GM12878 (cell line): ENCODE results near the gene MCFD2. TPM values are rescaled to one million over a fixed set of nuclear protein-coding genes. Genes with fewer than 3 reads are reported as not detected.
A peak's percentile ranks its signal among the peaks of the same experiment; 100 is the strongest.

Experiments
- ATAC-seq: fragments of 200-7000 bp; cut with Tn5 transposase; 3 replicates; pipeline ENCODE4 v1.9.1; 2020; ENCODE audit warnings: mild to moderate bottlenecking, moderate library complexity
- Bru-seq: library from RNA; stranded (reverse); fragments of 400-500 nt; gene quantifications from one replicate; lab custom pipeline; 2021; lab: Mats Ljungman, UMichigan
- BruChase-seq, 2 experiments: library from RNA; stranded (reverse); fragments of 400-500 nt; gene quantifications; one replicate each; lab custom pipeline; 2021; lab: Mats Ljungman, UMichigan
- BruUV-seq: library from RNA; stranded (reverse); fragments of 400-500 nt; replicated peaks from 2 replicates; lab custom pipeline; 2021; lab: Mats Ljungman, UMichigan
- CTCF ChIA-PET: fragments of 300-600 bp; sonication (Branson Sonifier 250); formaldehyde crosslinking; extraction: SDS; loops from one replicate; lab custom pipeline; 2021; ENCODE audit warnings: inconsistent platforms; lab: Yijun Ruan, JAX
- POLR2A ChIA-PET: fragments of 350-600 bp; formaldehyde crosslinking; extraction: SDS; loops from one replicate; lab custom pipeline; 2021; ENCODE audit warnings: inconsistent platforms; lab: Charles Lee
- RAD21 ChIA-PET: fragments of 300-600 bp; sonication (Branson Sonifier 250); formaldehyde crosslinking; loops from one replicate; lab custom pipeline; 2023; ENCODE audit warnings: antibody characterized with exemption; ENCODE audit not compliant: unreplicated experiment; lab: Charles Lee
- SMC1A ChIA-PET: fragments of 300-600 bp; sonication (Branson Sonifier 250); formaldehyde crosslinking; loops from one replicate; lab custom pipeline; 2023; ENCODE audit not compliant: unreplicated experiment, uncharacterized antibody; lab: Charles Lee
- DNase-seq: peaks from one replicate; pipeline ENCODE4 v3.0.0-alpha.2; 2011; ENCODE audit warnings: low read depth, low spot score
- FAIRE-seq: peaks from 3 replicates; lab custom pipeline; 2011; peaks lifted over from hg19 to GRCh38; lab: Jason Lieb, UNC
- H2AFZ ChIP-seq: 2 replicates; pipeline ENCODE4 v1.6.0; 2011; ENCODE audit warnings: low read depth, low read length, control low read depth; ENCODE audit not compliant: control insufficient read depth
- H3K27ac ChIP-seq: 2 replicates; pipeline ENCODE4 v1.5.1; 2011; ENCODE audit warnings: control low read depth; ENCODE audit not compliant: control insufficient read depth, insufficient read depth
- H3K27me3 ChIP-seq, 2 experiments: replicated peaks in 1 of 2; 2 replicates each; pipeline versions ENCODE4 v1.6.0 to v1.6.1; 2011; ENCODE audit warnings: low read length in 1 of 2; ENCODE audit not compliant: control insufficient read depth in 2 of 2, insufficient read depth in 2 of 2
- H3K36me3 ChIP-seq, 2 experiments: 2 replicates each; pipeline ENCODE4 v1.5.1; 2011; ENCODE audit warnings: low read length in 1 of 2; ENCODE audit not compliant: control insufficient read depth in 2 of 2, insufficient read depth in 2 of 2
- H3K4me1 ChIP-seq: 2 replicates; pipeline ENCODE4 v1.6.1; 2011; ENCODE audit warnings: mild to moderate bottlenecking, low read length, moderate library complexity, mixed read lengths; ENCODE audit not compliant: control insufficient read depth, insufficient read depth
- H3K4me2 ChIP-seq: 2 replicates; pipeline ENCODE4 v1.6.0; 2011; ENCODE audit warnings: control low read depth; ENCODE audit not compliant: control insufficient read depth, insufficient read depth
- H3K4me3 ChIP-seq: fragments of 200-600 bp; sonication (generic); 2 replicates; pipeline ENCODE4 v1.5.1; 2016
- H3K79me2 ChIP-seq: 2 replicates; pipeline ENCODE4 v1.6.0; 2011; ENCODE audit warnings: low read length; ENCODE audit not compliant: control insufficient read depth, insufficient read depth
- H3K9ac ChIP-seq: 2 replicates; pipeline ENCODE4 v1.8.0; 2011; ENCODE audit warnings: low read length, control low read depth, mixed read lengths; ENCODE audit not compliant: control insufficient read depth, insufficient read depth
- H3K9me3 ChIP-seq: replicated peaks from 3 replicates; pipeline ENCODE4 v1.5.1; 2011; ENCODE audit warnings: mild to moderate bottlenecking, low read length; ENCODE audit not compliant: control insufficient read depth, insufficient read depth
- H4K20me1 ChIP-seq: 2 replicates; pipeline ENCODE4 v1.6.0; 2011; ENCODE audit not compliant: control insufficient read depth, insufficient read depth
- ATF7 ChIP-seq: fragments of 450-650 bp; IDR thresholded peaks from 2 replicates; pipeline ENCODE4 v1.6.1; 2016; ENCODE audit warnings: low read depth, mild to moderate bottlenecking
- CBFB ChIP-seq: IDR thresholded peaks from 2 replicates; pipeline ENCODE4 v1.6.1; 2016; ENCODE audit warnings: antibody characterized with exemption, low read depth
- EP300 ChIP-seq, 2 experiments: fragments of 150-350 bp in 1 of 2; IDR thresholded peaks; 2 replicates each; pipeline ENCODE4 v1.6.1; 2011 to 2012; ENCODE audit warnings: low read depth in 2 of 2, low read length in 2 of 2, borderline replicate concordance in 1 of 2, improper control_type of control experiment in 1 of 2, inconsistent platforms in 1 of 2; ENCODE audit not compliant: control insufficient read depth in 1 of 2
- GATAD2B ChIP-seq: fragments of 450-650 bp; conservative IDR thresholded peaks from 2 replicates; pipeline ENCODE4 v1.6.1; 2017; ENCODE audit warnings: low read depth, mild to moderate bottlenecking, moderate library complexity
- HCFC1 ChIP-seq: fragments of 150-350 bp; IDR thresholded peaks from 2 replicates; pipeline ENCODE4 v1.6.1; 2014; ENCODE audit warnings: low read length
- KDM1A ChIP-seq: fragments of 200-600 bp; sonication (generic); IDR thresholded peaks from 2 replicates; pipeline ENCODE4 v1.6.1; 2016; ENCODE audit warnings: borderline replicate concordance
- NFYB ChIP-seq: IDR thresholded peaks from 2 replicates; pipeline ENCODE4 v1.6.1; 2011; ENCODE audit warnings: low read depth, mild to moderate bottlenecking, low read length, improper control_type of control experiment, moderate library complexity; ENCODE audit not compliant: insufficient read depth
- PML ChIP-seq: IDR thresholded peaks from 2 replicates; pipeline ENCODE4 v1.6.1; 2012; ENCODE audit warnings: low read length, inconsistent platforms
- POLR2A ChIP-seq: IDR thresholded peaks from 2 replicates; pipeline ENCODE4 v1.6.1; 2011; ENCODE audit warnings: low read depth, mild to moderate bottlenecking, low read length
- RELB ChIP-seq: fragments of 450-650 bp; IDR thresholded peaks from 2 replicates; pipeline ENCODE4 v1.6.1; 2017; ENCODE audit warnings: low read depth, mild to moderate bottlenecking, moderate library complexity
- USF1 ChIP-seq: IDR thresholded peaks from 2 replicates; pipeline ENCODE4 v1.6.1; 2011; ENCODE audit warnings: borderline replicate concordance, low read depth, mild to moderate bottlenecking, moderate library complexity, mixed read lengths, low read length; ENCODE audit not compliant: insufficient read depth; ENCODE audit errors: extremely low read length
- ZNF217 ChIP-seq: fragments of 450-650 bp; IDR thresholded peaks from 2 replicates; pipeline ENCODE4 v1.6.1; 2017; ENCODE audit warnings: antibody characterized with exemption, mild to moderate bottlenecking
- ZNF274 ChIP-seq: IDR thresholded peaks from one replicate; pipeline ENCODE4 v1.8.0; 2011; ENCODE audit not compliant: insufficient read length, insufficient read depth
- whole genome bisulfite sequencing: methylation state at CpG from one replicate; pipeline ENCODE4 v1.1.6; 2016; ENCODE audit warnings: low lambda C conversion rate; ENCODE audit not compliant: insufficient replicate concordance, insufficient coverage; ENCODE audit errors: missing lambda C conversion rate; 5-methylcytosine and 5-hydroxymethylcytosine counted together
- in situ Hi-C: fragments of 300-500 bp; cut with MboI; formaldehyde crosslinking; loops from 9 replicates; pipeline ENCODE4 v1.14.3; 2018; ENCODE audit warnings: mixed read lengths
- intact Hi-C: fragments of 100-400 bp; cut with micrococcal nuclease; formaldehyde crosslinking; loops from one replicate; pipeline ENCODE4 v1.14.2; 2022; ENCODE audit not compliant: unreplicated experiment
- long read RNA-seq, 2 experiments: library from polyadenylated mRNA; unstranded; transcript quantifications; one replicate each; pipeline ENCODE4 v2.0.0, GENCODE V29; 2019 to 2020
- polyA minus RNA-seq, 3 experiments: library from RNA; depleted of rRNA, polyadenylated mRNA; stranded (reverse); fragments of >200 nt; gene quantifications; 2 replicates each; pipeline ENCODE4 v1.2.3, GENCODE V29; 2011
- polyA plus RNA-seq, 11 experiments: library from polyadenylated mRNA; depleted of rRNA in 4 of 11; unstranded in 6 of 11; stranded (reverse) in 5 of 11; fragments of >200 nt; fragmentation: Nextera tagmentation in 4 of 11; fragmentation: Illumina TruSeq in 1 of 11; extraction: Ambion mirVana in 4 of 11; extraction: Trizol in 1 of 11; gene quantifications; 1 replicate in 1 of 11; 2 replicates in 10 of 11; pipeline versions ENCODE4 v1.2.1 to v1.2.3, GENCODE V29; 2011 to 2016; ENCODE audit warnings: inconsistent platforms in 2 of 11, missing spikeins in 2 of 11, low read depth in 1 of 11
- total RNA-seq, 4 experiments: library from RNA; depleted of rRNA in 3 of 4; stranded (reverse); fragments of >200 nt in 3 of 4; fragmentation: Illumina TruSeq in 1 of 4; extraction: Trizol in 1 of 4; gene quantifications; 2 replicates each; pipeline versions ENCODE4 v1.2.1 to v1.2.3, GENCODE V29; 2013 to 2021
- TF ChIP-seq, protein P1 (sequence below): fragments of 450-650 bp; conservative IDR thresholded peaks from 2 replicates; pipeline ENCODE4 v1.6.1; 2017; ENCODE audit warnings: mild to moderate bottlenecking, moderate library complexity

MCFD2 gene
- total RNA-seq (2013; cell fraction: nucleolus; rRNA removed), result 47.7 and 66.1 TPM in 2 replicates
- total RNA-seq (2014; rRNA removed) (37.1 and 39.6 TPM in 2 replicates), total RNA-seq (2014; rRNA removed; fragmentation: Illumina TruSeq; extraction: Trizol) (40.2 and 40.9 TPM in 2 replicates), total RNA-seq (2021) (41.7 and 43.5 TPM in 2 replicates), polyA plus RNA-seq (2011; rRNA removed) (57.3 and 86.6 TPM in 2 replicates), polyA plus RNA-seq (2014; fragmentation: Illumina TruSeq; extraction: Trizol) (40.3 and 43.2 TPM in 2 replicates), polyA plus RNA-seq (2014; fragmentation: Nextera tagmentation; extraction: Ambion mirVana) (10 to 100 TPM; 35.8 to 40.7 TPM), polyA plus RNA-seq (2014; rRNA removed) (32.4 and 35.5 TPM in 2 replicates), polyA plus RNA-seq (2016; fragmentation: Nextera tagmentation; extraction: Ambion mirVana) (10 to 100 TPM; 35.0 to 40.4 TPM), polyA minus RNA-seq (2011; rRNA and poly(A)+ RNA removed) (52.5 and 69.2 TPM in 2 replicates), Bru-seq, nascent RNA (percentile 64 among the genes with signal in this experiment), BruChase-seq, experiment 1, labeled RNA remaining after a 6-hour chase (percentile 81 among the genes with signal in this experiment), BruChase-seq, experiment 2, labeled RNA remaining after a 2-hour chase (percentile 78 among the genes with signal in this experiment)
- polyA plus RNA-seq (2011; ENCODE audit: low read depth), result 16.7 TPM
- polyA plus RNA-seq (2011; cell fraction: cytosol; rRNA removed), result 32.0 and 38.7 TPM in 2 replicates
- polyA plus RNA-seq (2011; cell fraction: nucleus; rRNA removed), result 23.7 and 25.7 TPM in 2 replicates
- polyA plus RNA-seq (2012), result 26.4 and 27.5 TPM in 2 replicates
- polyA minus RNA-seq (2011; cell fraction: cytosol; rRNA and poly(A)+ RNA removed), result 17.8 and 19.9 TPM in 2 replicates
- 14.3 and 24.3 TPM in 2 replicates for polyA minus RNA-seq (2011; cell fraction: nucleus; rRNA and poly(A)+ RNA removed)
- long read RNA-seq, experiment 1, full-length matches to known transcripts, result 7 of 10 reads
- long read RNA-seq, experiment 1, partial matches to known transcripts, result 1 of 10 reads
- long read RNA-seq, experiment 1, other reads (novel, unspliced or antisense), result 2 of 10 reads
- long read RNA-seq, experiment 2, full-length matches to known transcripts, result 14 of 57 reads
- long read RNA-seq, experiment 2, partial matches to known transcripts, result 0 of 57 reads
- long read RNA-seq, experiment 2, other reads (novel, unspliced or antisense), result 43 of 57 reads

- CTCF ChIA-PET, result interaction anchor here (1.0 to 3.6 kb wide), 5 partner anchors 26 to 408 kb away, joined by 3 to 11 read pairs (median 6); no protein-coding TSS in a partner anchor
- H3K4me1 ChIP-seq, result peaks cover 16% of the 10 kb centered on the region
- intact Hi-C loops (loop anchor here (1.0 kb wide), 1 partner anchor 68 kb away; no protein-coding TSS in a partner anchor), in situ Hi-C loops (loop anchor here (5.0 kb wide), 1 partner anchor 397 kb away; no protein-coding TSS in a partner anchor)
- SMC1A ChIA-PET, result no interaction called here
- 3% methylated on average over 34 of the region's 38 CpGs for WGBS
- POLR2A ChIA-PET, result interaction anchor here (0.8 to 1.7 kb wide), 3 partner anchors 33 to 68 kb away, joined by 3 to 9 read pairs (median 3); no protein-coding TSS in a partner anchor
- H3K4me2 ChIP-seq, result peak within 1 kb of the TSS; percentile 93
- peak; percentile 22; the same call in 2 of the 3 replicates for ATAC-seq
- H3K79me2 ChIP-seq, result peaks cover 18% of the 10 kb centered on the region
- 0 out of 2 replicates have a peak, but pooled peaks cover 2% of the 10 kb centered on the region for H4K20me1 ChIP-seq
- no peak for FAIRE-seq
- RAD21 ChIA-PET, result interaction anchor here (1.5 kb wide), 1 partner anchor 408 kb away, joined by 6 read pairs; no protein-coding TSS in a partner anchor
- H3K9me3 ChIP-seq, result no peaks in the 10 kb centered on the region
- H3K27me3 ChIP-seq, result no peaks in the 10 kb centered on the region
- TSS peak; percentile 71 for BruUV-seq
- peak within 1 kb of the TSS; percentile 67 for H3K9ac ChIP-seq
- H3K36me3 ChIP-seq, result 0 out of 4 replicates have a peak, but pooled peaks cover 0 to 3% of the 10 kb centered on the region in 2 experiments
- no peak for DNase-seq
- peak within 1 kb of the TSS; percentile 98 for H2AFZ ChIP-seq
- peak within 1 kb of the TSS; percentile 84 for H3K4me3 ChIP-seq
- peak within 1 kb of the TSS; percentile 64 for H3K27ac ChIP-seq
- no peak for TF ChIP-seq ZNF217
- no peak for TF ChIP-seq RELB
- no peak for TF ChIP-seq NFYB
- no peak for TF ChIP-seq KDM1A
- TF ChIP-seq EP300 (IDR thresholded peaks at IDR 0.05; ENCODE audit: borderline replicate concordance in 1 of 2, control insufficient read depth in 1 of 2, low read depth in 2 of 2, low read length in 2 of 2), result no peak
- TF ChIP-seq HCFC1, result no peak
- no peak; the same call in 1 of the 2 replicates for TF ChIP-seq GATAD2B
- no peak for TF ChIP-seq ATF7
- TF ChIP-seq PML, result no peak
- TF ChIP-seq, protein P1, sequence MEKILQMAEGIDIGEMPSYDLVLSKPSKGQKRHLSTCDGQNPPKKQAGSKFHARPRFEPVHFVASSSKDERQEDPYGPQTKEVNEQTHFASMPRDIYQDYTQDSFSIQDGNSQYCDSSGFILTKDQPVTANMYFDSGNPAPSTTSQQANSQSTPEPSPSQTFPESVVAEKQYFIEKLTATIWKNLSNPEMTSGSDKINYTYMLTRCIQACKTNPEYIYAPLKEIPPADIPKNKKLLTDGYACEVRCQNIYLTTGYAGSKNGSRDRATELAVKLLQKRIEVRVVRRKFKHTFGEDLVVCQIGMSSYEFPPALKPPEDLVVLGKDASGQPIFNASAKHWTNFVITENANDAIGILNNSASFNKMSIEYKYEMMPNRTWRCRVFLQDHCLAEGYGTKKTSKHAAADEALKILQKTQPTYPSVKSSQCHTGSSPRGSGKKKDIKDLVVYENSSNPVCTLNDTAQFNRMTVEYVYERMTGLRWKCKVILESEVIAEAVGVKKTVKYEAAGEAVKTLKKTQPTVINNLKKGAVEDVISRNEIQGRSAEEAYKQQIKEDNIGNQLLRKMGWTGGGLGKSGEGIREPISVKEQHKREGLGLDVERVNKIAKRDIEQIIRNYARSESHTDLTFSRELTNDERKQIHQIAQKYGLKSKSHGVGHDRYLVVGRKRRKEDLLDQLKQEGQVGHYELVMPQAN, result peak; percentile 19; the same call in 1 of the 2 replicates
- TF ChIP-seq ZNF274, result no peak
- TF ChIP-seq POLR2A, result no peak
- TF ChIP-seq USF1, result no peak
- TF ChIP-seq CBFB, result no peak
Observed at GRCh38 chr2:46915281-46915810, at the start of gene MCFD2. TSS of gene MCFD2 (minus strand) at chr2:46915806. CDS start at chr2:46909171, 6,635 bp downstream.
